Effector memory CD4-positive, alpha-beta T cell (primary cell): ENCODE measurements around the gene TRPV2.

Experiments used
- DNase-seq, 3 donors: peaks; one replicate each; pipeline ENCODE4 v3.0.0-alpha.2; 2020
- H3K27ac ChIP-seq: 2 replicates; pipeline ENCODE4 v1.7.0; 2013; ENCODE audit warnings: mild to moderate bottlenecking, low read length, moderate library complexity; ENCODE audit not compliant: insufficient read depth, poor library complexity, severe bottlenecking
- H3K27me3 ChIP-seq: replicated peaks from 2 replicates; pipeline ENCODE4 v1.7.0; 2013; ENCODE audit warnings: mild to moderate bottlenecking, low read length; ENCODE audit not compliant: insufficient read depth, control insufficient read depth, poor library complexity, severe bottlenecking
- H3K36me3 ChIP-seq: 2 replicates; pipeline ENCODE4 v1.7.0; 2013; ENCODE audit warnings: mild to moderate bottlenecking, low read length, moderate library complexity; ENCODE audit not compliant: control insufficient read depth, insufficient read depth
- H3K4me1 ChIP-seq: 2 replicates; pipeline ENCODE4 v1.7.0; 2013; ENCODE audit warnings: low read length, mild to moderate bottlenecking; ENCODE audit not compliant: control insufficient read depth, insufficient read depth, poor library complexity, severe bottlenecking
- H3K4me3 ChIP-seq: 2 replicates; pipeline ENCODE4 v1.7.0; 2013; ENCODE audit warnings: low read length, low read depth, mild to moderate bottlenecking; ENCODE audit not compliant: insufficient read depth, poor library complexity, severe bottlenecking
- H3K9me3 ChIP-seq: 2 replicates; pipeline ENCODE4 v1.7.0; 2013; ENCODE audit warnings: mild to moderate bottlenecking, low read length, moderate library complexity; ENCODE audit not compliant: control insufficient read depth

TRPV2 gene

GRCh38 chr17:16453493-16453851 lies 38.1 kb downstream of the TRPV2 start:
- Histone ChIP-seq H3K36me3 (peaks cover 3% of the 10 kb centered on the region), H3K4me3 (no peak overlapping the region), H3K9me3 (no peaks in the 10 kb centered on the region), H3K4me1 (no peaks in the 10 kb centered on the region), H3K27ac (no peak overlapping the region), H3K27me3 (no peaks in the 10 kb centered on the region)
- no peak for DNase-seq

- H3K27me3 ChIP-seq = no peaks in the 10 kb centered on the region
- no peak overlapping the region for H3K27ac ChIP-seq
- DNase-seq = no peak
- H3K4me3 ChIP-seq = no peak overlapping the region
- H3K9me3 ChIP-seq = no peaks in the 10 kb centered on the region
- H3K36me3 ChIP-seq = no peaks in the 10 kb centered on the region
- H3K4me1 ChIP-seq = no peaks in the 10 kb centered on the region
These were observed 40.8 kb downstream of the TRPV2 start for GRCh38 chr17:16455997-16456741.

DNA sequence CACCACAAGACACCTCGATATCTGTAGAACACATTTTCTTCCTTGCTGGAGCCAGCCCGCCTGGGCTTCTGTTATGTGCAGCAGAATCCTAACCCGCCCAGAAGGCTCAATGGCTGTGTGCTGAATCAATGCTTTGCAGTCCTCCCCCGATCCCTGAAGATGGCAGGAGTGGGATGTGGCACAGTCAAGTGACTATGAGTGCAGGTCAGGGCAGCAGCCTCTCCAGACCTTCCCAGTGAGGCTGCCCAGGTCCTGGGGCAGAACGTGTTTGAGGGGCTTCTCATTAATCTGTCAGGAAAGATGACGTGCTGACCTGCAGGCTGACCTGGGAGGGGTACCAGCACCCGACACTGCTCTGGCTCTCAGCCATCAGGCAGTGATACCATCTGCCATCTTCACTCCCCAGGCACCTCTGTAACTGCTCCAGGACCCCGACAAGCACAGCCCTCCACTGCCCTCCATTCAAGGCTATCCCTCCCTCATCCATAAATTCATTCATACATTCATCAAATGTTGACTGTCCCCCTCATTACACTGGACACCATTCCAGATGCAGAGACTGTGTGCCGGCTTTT lies 41.5 kb downstream of the TRPV2 start:
- Histone ChIP-seq H3K27ac (no peak overlapping the region), H3K36me3 (no peaks in the 10 kb centered on the region), H3K9me3 (no peaks in the 10 kb centered on the region), H3K4me1 (no peaks in the 10 kb centered on the region), H3K4me3 (no peak overlapping the region), H3K27me3 (no peaks in the 10 kb centered on the region)
- DNase-seq = no peak

DNA sequence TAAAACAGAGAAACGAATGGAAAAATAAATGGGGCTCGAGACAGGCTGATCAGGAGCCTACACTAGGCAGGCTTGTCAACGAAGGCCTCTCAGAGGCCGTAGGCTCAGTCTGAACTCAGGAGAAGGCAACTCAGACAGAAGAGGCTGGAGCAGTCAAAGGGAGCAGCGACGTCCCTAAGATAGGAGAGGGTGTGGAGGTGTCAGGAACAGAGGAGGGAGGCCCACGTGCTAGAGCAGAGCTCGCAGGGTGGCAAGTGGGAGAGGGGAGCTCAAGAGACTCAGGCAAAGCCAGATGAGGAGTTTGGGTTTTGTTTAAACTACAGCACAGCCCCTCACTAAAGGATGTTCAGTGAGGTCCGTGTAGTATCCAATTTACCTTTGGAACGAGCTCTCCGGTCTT lies 43.9 kb downstream of the TRPV2 start:
- H3K4me1 ChIP-seq = no peaks in the 10 kb centered on the region
- no peaks in the 10 kb centered on the region for H3K36me3 ChIP-seq
- H3K4me3 ChIP-seq = no peak overlapping the region
- peak overlapping the region; percentile 9 for H3K27ac ChIP-seq
- H3K9me3 ChIP-seq = no peaks in the 10 kb centered on the region
- H3K27me3 ChIP-seq = no peaks in the 10 kb centered on the region
- DNase-seq = no peak

- no peaks in the 10 kb centered on the region for H3K9me3 ChIP-seq
- no peaks in the 10 kb centered on the region for H3K36me3 ChIP-seq
- no peaks in the 10 kb centered on the region for H3K27me3 ChIP-seq
- no peak overlapping the region for H3K27ac ChIP-seq
- no peak for DNase-seq
- no peak overlapping the region for H3K4me3 ChIP-seq
- no peaks in the 10 kb centered on the region for H3K4me1 ChIP-seq
These were observed 44.6 kb downstream of the TRPV2 start for GRCh38 chr17:16459855-16460550.

GRCh38 chr17:16460796-16461605 lies 45.6 kb downstream of the TRPV2 start:
- no peak overlapping the region for H3K27ac ChIP-seq
- no peaks in the 10 kb centered on the region for H3K27me3 ChIP-seq
- H3K4me3 ChIP-seq = no peak overlapping the region
- no peaks in the 10 kb centered on the region for H3K36me3 ChIP-seq
- no peaks in the 10 kb centered on the region for H3K9me3 ChIP-seq
- no peak for DNase-seq
- no peaks in the 10 kb centered on the region for H3K4me1 ChIP-seq

DNA sequence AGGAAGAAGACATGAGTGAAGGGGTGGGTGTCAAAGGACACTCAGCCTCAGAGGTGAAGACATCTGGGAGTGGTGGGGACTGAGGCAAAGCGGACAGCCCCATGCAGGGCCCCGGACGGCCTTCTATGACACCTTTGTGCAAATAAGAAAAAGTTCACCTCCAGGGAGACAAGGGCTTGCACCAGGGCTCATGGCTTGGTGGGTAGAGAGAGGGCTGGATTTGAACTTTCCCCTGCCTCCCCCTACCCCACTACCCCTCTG lies 46.2 kb downstream of the TRPV2 start:
- H3K4me1 ChIP-seq = no peaks in the 10 kb centered on the region
- no peak overlapping the region for H3K4me3 ChIP-seq
- no peaks in the 10 kb centered on the region for H3K36me3 ChIP-seq
- H3K27ac ChIP-seq = no peak overlapping the region
- DNase-seq = no peak
- no peaks in the 10 kb centered on the region for H3K27me3 ChIP-seq
- H3K9me3 ChIP-seq = no peaks in the 10 kb centered on the region

DNA sequence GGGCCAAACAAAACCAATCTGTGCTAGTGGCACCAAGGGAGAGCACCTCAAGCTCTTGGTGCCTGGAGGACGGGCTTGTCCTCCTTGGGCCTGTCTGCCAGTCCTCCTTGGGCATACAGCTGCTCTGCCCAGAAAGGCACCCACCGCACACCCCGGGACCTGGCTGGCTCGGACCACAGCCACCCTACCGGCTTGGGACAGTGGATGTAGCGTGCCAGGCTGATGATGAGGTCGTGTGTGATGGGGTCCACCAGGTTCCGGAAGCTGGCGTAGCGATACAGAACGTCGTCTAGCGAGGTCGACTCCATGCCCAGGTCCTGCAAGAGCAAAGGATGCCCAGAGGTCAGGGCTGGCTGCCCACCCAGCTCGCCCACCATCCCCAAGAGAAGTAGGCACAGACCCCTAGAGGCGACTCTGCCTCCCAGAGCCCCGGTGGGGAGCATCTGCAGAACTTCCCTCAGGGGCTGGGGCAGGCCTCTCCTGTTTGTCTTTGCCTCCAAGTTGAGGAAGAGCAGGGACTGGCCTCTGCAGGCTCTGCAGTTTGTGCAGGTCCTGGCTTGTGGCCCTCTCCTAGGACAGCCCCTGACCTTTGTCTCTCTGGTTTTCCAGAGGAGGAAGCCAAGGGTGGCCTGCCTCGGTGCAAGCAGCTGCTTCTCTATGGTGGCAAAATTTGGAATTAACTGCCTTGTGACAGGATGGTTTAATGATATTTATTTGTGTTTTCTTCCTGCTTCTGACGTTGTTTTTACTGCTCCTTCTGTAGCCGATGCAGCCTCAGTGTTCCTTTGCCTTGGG lies 46.9 kb downstream of the TRPV2 start:
- H3K27me3 ChIP-seq = no peaks in the 10 kb centered on the region
- no peak overlapping the region for H3K27ac ChIP-seq
- H3K36me3 ChIP-seq = no peaks in the 10 kb centered on the region
- DNase-seq = no peak
- no peaks in the 10 kb centered on the region for H3K9me3 ChIP-seq
- no peaks in the 10 kb centered on the region for H3K4me1 ChIP-seq
- no peak overlapping the region for H3K4me3 ChIP-seq

DNA sequence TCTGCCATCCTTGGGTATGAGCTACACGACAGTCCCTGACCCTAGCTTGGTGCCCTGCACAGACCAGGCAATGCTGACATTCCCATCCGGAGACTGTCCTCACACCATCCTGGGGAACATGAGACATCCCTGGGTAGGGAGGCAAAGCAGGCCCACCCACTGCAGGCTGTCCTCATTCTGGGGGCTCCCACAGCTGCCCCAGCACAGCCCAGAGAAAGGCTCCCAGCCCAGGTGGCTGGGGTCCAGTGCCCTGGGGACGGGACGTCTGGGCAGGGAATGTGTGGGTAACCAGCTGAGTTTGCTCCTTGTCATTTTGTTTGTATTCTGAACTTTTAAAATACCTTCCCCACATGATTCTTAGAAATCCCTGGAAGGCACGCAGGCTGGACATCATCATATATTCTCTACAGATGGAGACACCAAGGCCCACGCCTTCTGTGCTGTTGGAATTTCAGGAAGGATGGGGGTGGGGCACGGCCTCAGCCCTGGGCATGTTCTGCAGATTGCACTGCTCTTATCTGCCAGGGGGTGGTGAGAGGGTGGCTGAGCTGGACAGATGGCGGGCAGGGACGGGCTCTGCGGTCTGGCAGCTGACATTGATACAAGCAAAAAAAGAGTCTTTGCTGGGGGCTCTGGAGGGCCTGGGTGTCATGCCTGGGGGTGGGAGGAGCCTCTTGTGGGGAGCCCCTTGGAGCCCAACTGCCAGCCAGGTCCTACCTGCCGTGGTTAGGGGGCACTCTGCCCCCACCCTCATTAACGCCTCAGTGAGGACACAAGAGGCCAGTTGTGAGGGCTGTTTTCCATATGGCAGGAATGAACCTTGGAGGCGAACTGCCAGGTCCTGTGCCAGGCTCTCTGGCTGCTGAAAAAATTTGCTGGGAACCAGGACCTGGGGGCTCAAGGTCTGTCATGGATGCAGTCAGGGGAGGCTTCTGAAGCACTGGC lies 48.3 kb downstream of the TRPV2 start:
- no peak for DNase-seq
- no peak overlapping the region for H3K27ac ChIP-seq
- no peaks in the 10 kb centered on the region for H3K36me3 ChIP-seq
- no peaks in the 10 kb centered on the region for H3K27me3 ChIP-seq
- no peaks in the 10 kb centered on the region for H3K4me1 ChIP-seq
- no peak overlapping the region for H3K4me3 ChIP-seq
- H3K9me3 ChIP-seq = no peaks in the 10 kb centered on the region
